GM12864 (cell line): ENCODE data around the gene NUB1.

Experiments
- DNase-seq: peaks from one replicate; pipeline ENCODE4 v3.0.0-alpha.2; 2011; ENCODE audit warnings: low read depth
- H3K4me3 ChIP-seq: 2 replicates; pipeline ENCODE4 v1.5.1; 2011; ENCODE audit warnings: mild to moderate bottlenecking, low read depth, low read length, control low read depth
- CTCF ChIP-seq: IDR thresholded peaks from 2 replicates; pipeline ENCODE4 v1.5.1; 2011; ENCODE audit warnings: low read depth, mild to moderate bottlenecking, moderate library complexity, low read length, control low read depth, inconsistent platforms; ENCODE audit errors: missing control alignments

NUB1 gene

DNA sequence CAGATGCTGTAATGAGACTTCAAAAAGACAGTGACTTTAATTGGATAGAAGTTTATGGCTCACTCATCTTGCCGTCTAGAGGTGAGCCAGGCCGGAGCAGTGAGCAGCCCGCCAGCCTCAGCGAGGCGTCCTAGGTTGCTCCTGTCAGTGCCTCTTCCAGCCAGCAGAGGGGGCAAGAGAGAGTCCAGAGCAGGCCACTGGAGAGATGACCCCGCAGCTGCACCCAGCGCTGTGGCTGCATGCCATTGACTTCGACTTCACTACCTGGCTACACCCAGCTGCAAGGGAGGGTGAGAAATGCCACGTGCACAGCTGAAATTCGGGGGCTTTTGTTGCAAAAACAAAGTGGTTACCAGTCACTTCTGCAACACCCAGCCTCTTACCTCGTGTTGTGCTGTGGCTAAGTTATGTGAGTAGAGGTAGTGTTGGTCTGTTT lies 26.5 kb downstream of the NUB1 start:
- DNase-seq = no peak
- peak; percentile 98 for TF ChIP-seq CTCF
- H3K4me3 ChIP-seq = no peak overlapping the region

DNA sequence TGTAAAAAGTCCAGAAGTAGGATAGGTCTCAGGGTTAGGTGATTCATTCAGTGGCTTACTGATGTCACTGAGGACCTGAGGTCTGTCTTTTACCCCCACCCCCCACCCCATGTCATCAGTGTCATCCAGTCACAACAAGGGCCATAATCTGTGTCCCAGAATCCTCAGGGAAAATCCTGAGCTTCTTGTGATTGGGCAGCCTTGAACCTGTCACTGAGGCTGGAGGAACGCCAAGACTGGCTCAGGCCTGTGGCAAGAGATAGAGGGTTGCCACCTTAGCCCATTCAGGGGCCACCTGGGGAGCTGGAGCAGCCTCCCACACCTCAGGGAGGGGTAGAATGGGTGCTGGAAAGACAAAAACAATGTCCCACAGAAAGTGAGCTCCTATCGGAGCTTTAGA lies 29.7 kb downstream of the NUB1 start:
- H3K4me3 ChIP-seq = no peak overlapping the region
- TF ChIP-seq CTCF = no peak
- no peak for DNase-seq

DNA sequence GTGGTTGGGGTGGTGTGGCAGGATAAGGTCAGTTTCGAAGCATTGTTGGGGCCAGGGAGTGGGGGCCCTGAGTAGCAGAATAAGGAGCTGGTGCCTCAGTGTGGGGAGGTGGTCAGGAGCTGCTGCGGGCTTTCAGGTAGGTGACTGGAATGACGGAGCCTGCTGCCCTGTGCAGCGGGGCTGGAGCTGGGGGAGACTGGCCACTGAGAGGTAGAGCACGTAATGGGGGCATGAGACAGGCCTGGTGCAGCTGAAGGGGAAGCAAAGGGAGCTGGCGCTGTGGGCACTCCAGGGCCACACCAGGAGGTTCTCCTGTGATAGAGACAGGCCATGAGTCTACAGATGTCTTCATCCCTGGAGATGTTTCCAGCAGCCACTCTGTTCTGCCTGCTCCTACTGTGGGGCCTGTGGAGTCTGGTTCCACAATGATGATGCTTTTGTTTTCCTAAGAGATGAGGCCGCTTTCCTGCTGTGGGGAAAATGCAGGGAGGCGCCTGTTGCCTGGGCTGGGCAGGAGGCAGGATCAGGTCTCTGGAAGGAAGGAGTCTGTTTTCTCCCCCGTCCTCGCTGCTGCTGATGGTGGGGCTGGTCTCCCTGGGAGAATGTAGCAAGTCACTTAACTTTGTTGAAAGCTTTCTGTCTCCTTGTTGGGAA lies 31.1 kb downstream of the NUB1 start:
- H3K4me3 ChIP-seq = no peak overlapping the region
- TF ChIP-seq CTCF = no peak
- DNase-seq = no peak

DNA sequence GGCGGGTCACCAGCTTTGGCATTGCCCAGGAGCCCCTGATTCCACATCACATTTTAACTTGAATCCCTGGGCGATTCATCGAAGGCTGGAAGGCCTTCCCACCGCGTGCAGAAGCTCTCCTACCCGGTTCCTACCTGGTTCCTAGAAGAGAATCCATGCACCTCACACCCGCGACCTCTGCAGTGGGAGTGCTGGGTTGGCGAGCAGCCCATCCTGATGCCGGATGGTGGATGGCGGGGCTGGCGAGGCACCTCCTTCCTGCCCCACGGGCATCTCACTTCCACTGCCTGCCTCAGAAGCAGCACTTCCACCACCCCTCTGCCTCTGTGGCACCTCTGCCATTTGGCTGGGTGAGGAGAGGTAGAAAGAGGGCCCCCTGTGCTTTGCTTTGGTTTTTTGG lies 32.0 kb downstream of the NUB1 start:
- no peak for TF ChIP-seq CTCF
- DNase-seq = no peak
- no peak overlapping the region for H3K4me3 ChIP-seq

DNA sequence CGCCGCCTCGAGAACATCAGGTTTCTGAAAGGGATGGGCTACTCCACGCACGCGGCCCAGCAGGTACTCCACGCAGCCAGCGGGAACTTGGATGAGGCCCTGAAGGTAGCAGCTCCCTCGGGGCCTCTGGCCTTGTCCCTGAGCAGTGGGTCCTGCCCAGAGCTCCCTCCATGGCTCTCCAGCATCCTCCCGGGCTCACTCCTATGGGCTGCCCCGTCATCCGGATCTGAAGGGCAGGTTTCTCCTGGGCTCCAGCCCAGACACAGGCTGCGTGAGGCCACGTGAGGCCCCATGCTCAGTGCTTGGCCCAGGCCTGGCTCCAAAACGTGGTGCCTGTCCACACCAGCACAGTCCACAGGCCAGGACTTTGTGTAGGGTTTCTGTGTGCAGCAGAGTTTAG lies 32.5 kb downstream of the NUB1 start:
- TF ChIP-seq CTCF = no peak
- H3K4me3 ChIP-seq = no peak overlapping the region
- no peak for DNase-seq

DNA sequence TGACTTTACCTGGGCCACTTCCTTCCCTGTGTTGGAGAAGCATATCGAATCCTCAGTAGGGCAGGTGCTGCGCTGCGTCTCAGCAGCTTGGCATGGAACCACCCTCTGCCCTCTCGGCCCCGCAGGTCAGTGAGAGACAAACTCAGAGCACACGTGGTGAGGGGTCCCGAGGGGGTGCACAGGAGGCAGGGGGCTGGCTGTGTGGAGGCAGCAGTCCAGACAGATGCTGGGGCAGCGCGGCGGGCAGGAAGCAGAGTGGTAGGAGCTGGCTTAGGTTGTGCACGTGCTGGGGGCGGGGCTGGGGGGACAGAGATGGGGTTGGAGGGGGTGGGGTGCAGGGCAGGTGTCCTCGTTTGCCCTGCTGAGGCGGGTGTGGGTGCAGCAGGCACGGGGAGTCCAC lies 33.1 kb downstream of the NUB1 start:
- TF ChIP-seq CTCF = no peak
- DNase-seq = no peak
- no peak overlapping the region for H3K4me3 ChIP-seq

GRCh38 chr7:151375530-151376217 lies 34.1 kb downstream of the NUB1 start:
- TF ChIP-seq CTCF = no peak
- H3K4me3 ChIP-seq = no peak overlapping the region
- DNase-seq = no peak
